ENCODE results near the gene SLC7A5. TPM values are rescaled to one million over a fixed set of nuclear protein-coding genes. Genes with fewer than 3 reads are reported as not detected.

The SLC7A5 gene
- total RNA-seq, 3 donors from 2014 or later (not counting 1 experiment from before 2014, with no cell fraction given), result 27.2 to 66.1 (median 34.2) TPM

DNA sequence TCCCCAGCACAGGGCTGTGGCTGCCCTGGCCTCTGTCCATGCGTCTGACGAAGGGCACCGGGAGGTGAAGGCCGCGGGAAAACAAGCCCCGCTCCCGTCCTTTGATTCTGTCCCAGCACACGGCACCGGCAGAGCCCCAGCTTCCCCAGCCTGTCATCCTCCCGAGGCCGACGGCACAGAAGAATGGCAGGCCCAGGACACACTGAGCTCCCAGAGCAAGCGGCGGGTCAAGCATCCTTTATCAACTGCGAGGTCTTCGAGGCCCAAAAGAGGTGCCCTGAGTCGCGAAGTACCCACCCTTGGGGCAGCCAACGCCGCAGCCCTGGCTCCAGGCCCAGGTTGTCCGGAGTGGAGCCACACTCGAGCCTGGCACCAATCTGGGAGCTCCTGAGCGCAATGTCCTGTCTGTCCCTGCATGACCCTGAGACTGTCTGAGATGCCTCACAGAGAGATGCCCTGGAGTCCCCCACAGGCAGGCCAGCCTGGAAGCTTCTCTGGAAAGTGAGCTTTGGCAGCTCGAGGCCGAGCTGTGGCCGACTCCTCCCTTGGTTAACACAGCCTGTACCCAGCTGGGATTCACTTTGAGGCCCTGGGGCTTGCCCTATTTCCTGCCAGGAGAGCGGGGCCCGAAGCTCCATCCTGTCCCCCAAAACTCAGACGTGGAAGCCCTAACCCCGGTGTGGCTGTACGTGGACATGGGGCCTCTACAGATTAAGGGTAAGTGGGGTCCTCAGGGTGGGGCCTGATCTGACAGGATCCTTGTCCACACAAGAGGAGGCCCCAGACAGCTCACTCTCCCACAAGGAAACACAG lies 23.3 kb downstream of the SLC7A5 start:
- no peak overlapping the region for H3K4me3 ChIP-seq (ENCODE audit: low read length)
- no peak overlapping the region for H3K4me3 Mint-ChIP-seq
- no peak for DNase-seq
- no peaks in the 10 kb centered on the region for H3K9me3 Mint-ChIP-seq
- H3K9me3 ChIP-seq (ENCODE audit: control insufficient read depth, insufficient read depth, low read length), result no peaks in the 10 kb centered on the region
- no peaks in the 10 kb centered on the region for H3K36me3 Mint-ChIP-seq
- no peak overlapping the region for H3K27ac Mint-ChIP-seq
- no peaks in the 10 kb centered on the region for H3K27me3 ChIP-seq (ENCODE audit: control insufficient read depth, insufficient read depth, low read length)
- no peak for ATAC-seq
- peaks cover 12% of the 10 kb centered on the region for H3K4me1 ChIP-seq (ENCODE audit: control insufficient read depth, insufficient read depth, low read length)
- H3K27me3 Mint-ChIP-seq (ENCODE audit: low read depth in 2 of 2), result no peaks in the 10 kb centered on the region
- no peaks in the 10 kb centered on the region for H3K36me3 ChIP-seq (ENCODE audit: control insufficient read depth, insufficient read depth, low read length)
- H3K27ac ChIP-seq (ENCODE audit: low read length), result no peak overlapping the region
- TF ChIP-seq, protein P1, sequence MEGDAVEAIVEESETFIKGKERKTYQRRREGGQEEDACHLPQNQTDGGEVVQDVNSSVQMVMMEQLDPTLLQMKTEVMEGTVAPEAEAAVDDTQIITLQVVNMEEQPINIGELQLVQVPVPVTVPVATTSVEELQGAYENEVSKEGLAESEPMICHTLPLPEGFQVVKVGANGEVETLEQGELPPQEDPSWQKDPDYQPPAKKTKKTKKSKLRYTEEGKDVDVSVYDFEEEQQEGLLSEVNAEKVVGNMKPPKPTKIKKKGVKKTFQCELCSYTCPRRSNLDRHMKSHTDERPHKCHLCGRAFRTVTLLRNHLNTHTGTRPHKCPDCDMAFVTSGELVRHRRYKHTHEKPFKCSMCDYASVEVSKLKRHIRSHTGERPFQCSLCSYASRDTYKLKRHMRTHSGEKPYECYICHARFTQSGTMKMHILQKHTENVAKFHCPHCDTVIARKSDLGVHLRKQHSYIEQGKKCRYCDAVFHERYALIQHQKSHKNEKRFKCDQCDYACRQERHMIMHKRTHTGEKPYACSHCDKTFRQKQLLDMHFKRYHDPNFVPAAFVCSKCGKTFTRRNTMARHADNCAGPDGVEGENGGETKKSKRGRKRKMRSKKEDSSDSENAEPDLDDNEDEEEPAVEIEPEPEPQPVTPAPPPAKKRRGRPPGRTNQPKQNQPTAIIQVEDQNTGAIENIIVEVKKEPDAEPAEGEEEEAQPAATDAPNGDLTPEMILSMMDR (IDR thresholded peaks at IDR 0.05), result no peak
- 92% methylated on average over 31 of the region's 31 CpGs for WGBS (ENCODE audit: insufficient coverage)
- intact Hi-C loops (cut with micrococcal nuclease), result no loop called here
- H3K4me1 Mint-ChIP-seq, result no peaks in the 10 kb centered on the region

DNA sequence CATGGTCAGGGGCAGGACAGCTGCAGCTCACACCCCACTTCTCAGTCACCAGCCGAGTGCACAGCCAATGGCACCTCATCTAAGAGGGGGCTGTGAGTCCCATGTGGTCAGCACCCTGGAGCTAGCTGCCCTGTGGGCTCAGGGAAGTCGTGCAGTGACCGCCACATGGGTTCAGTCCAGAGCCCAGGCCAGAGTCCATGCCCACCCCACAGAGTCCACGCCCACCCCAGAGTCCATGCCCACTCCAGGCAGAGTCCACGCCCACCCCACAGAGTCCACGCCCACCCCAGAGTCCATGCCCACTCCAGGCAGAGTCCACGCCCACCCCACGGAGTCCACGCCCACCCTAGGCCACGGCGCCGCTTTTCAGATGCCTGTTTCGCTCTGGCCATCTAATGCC lies 24.1 kb downstream of the SLC7A5 start:
- peaks cover 11% of the 10 kb centered on the region for H3K4me1 ChIP-seq (ENCODE audit: control insufficient read depth, insufficient read depth, low read length)
- H3K36me3 Mint-ChIP-seq, result no peaks in the 10 kb centered on the region
- no peak overlapping the region for H3K27ac ChIP-seq (ENCODE audit: low read length)
- H3K27me3 ChIP-seq (ENCODE audit: control insufficient read depth, insufficient read depth, low read length), result no peaks in the 10 kb centered on the region
- no peaks in the 10 kb centered on the region for H3K4me1 Mint-ChIP-seq
- DNase-seq (no peak), ATAC-seq (peak in 2 of 3 donors; percentile 19 to 35)
- H3K9me3 Mint-ChIP-seq, result no peaks in the 10 kb centered on the region
- intact Hi-C loops (cut with micrococcal nuclease), result no loop called here
- H3K36me3 ChIP-seq (ENCODE audit: control insufficient read depth, insufficient read depth, low read length), result no peaks in the 10 kb centered on the region
- TF ChIP-seq, protein P1 (IDR thresholded peaks at IDR 0.05), result no peak
- H3K4me3 Mint-ChIP-seq, result no peak overlapping the region
- H3K9me3 ChIP-seq (ENCODE audit: control insufficient read depth, insufficient read depth, low read length), result no peaks in the 10 kb centered on the region
- H3K27me3 Mint-ChIP-seq (ENCODE audit: low read depth in 2 of 2), result no peaks in the 10 kb centered on the region
- no peak overlapping the region for H3K4me3 ChIP-seq (ENCODE audit: low read length)
- H3K27ac Mint-ChIP-seq, result no peak overlapping the region
- 89% methylated on average over 13 of the region's 13 CpGs for WGBS (ENCODE audit: insufficient coverage)

DNA sequence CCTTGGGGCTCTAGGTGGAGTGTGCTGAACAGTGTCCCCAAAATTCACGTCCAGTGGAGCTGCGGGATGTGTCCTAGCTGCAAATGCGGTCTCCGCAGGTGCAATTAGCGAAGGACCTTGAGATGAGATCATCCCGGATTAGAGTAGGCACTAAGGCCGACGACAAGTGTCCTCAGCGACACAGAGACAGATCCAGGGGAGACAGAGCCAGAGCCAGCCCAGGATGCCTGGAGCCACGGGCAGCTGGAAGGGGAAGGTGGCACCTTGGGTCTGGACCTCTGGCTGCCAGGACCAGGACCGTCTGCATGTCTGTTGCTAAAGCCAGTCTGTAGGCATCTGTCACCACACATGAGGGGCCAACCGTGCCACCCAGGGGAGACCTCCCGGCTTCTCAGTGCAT lies 24.5 kb downstream of the SLC7A5 start:
- ATAC-seq (no peak), DNase-seq (no peak)
- H3K36me3 ChIP-seq (ENCODE audit: control insufficient read depth, insufficient read depth, low read length), result no peaks in the 10 kb centered on the region
- no peaks in the 10 kb centered on the region for H3K9me3 Mint-ChIP-seq
- no peak overlapping the region for H3K4me3 Mint-ChIP-seq
- H3K27ac Mint-ChIP-seq, result peak overlapping the region in 1 of 2 donors; percentile 45
- no peaks in the 10 kb centered on the region for H3K27me3 ChIP-seq (ENCODE audit: control insufficient read depth, insufficient read depth, low read length)
- WGBS (ENCODE audit: insufficient coverage), result 90% methylated on average over 13 of the region's 13 CpGs
- intact Hi-C loops (cut with micrococcal nuclease), result no loop called here
- peaks cover 8% of the 10 kb centered on the region for H3K4me1 ChIP-seq (ENCODE audit: control insufficient read depth, insufficient read depth, low read length)
- H3K4me3 ChIP-seq (ENCODE audit: low read length), result no peak overlapping the region
- TF ChIP-seq, protein P1 (IDR thresholded peaks at IDR 0.05), result no peak
- no peaks in the 10 kb centered on the region for H3K4me1 Mint-ChIP-seq
- no peaks in the 10 kb centered on the region for H3K36me3 Mint-ChIP-seq
- H3K9me3 ChIP-seq (ENCODE audit: control insufficient read depth, insufficient read depth, low read length), result no peaks in the 10 kb centered on the region
- no peaks in the 10 kb centered on the region for H3K27me3 Mint-ChIP-seq (ENCODE audit: low read depth in 2 of 2)
- H3K27ac ChIP-seq (ENCODE audit: low read length), result no peak overlapping the region
